ENCODE results near the gene PCP2. TPM values are rescaled to one million over a fixed set of nuclear protein-coding genes. Genes with fewer than 3 reads are reported as not detected.

The PCP2 gene
- total RNA-seq, 1 donor: not detected

DNA sequence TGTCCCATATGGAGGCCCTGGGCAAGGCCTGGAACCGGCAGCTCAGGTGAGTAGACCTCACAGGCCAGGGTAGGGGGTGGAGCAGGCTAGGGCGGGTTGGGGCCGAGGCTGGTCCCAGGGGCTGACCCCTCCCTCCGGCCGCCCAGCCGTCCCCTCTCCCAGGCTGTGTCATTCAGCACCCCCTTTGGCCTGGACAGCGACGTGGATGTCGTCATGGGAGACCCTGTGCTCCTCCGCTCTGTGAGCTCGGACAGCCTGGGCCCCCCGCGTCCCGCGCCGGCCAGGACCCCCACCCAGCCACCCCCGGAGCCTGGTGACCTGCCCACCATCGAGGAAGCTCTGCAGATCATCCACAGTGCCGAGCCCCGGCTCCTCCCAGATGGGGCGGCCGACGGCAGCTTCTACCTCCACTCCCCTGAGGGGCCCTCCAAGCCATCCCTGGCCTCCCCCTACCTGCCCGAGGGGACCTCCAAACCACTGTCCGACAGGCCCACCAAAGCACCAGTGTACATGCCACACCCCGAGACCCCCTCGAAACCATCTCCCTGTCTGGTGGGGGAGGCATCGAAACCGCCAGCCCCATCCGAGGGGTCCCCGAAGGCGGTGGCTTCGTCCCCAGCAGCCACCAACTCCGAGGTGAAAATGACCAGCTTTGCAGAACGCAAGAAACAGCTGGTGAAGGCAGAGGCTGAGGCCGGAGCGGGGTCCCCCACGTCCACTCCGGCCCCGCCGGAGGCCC lies 21.8 kb downstream of the PCP2 start:
- TF ChIP-seq, protein P1, sequence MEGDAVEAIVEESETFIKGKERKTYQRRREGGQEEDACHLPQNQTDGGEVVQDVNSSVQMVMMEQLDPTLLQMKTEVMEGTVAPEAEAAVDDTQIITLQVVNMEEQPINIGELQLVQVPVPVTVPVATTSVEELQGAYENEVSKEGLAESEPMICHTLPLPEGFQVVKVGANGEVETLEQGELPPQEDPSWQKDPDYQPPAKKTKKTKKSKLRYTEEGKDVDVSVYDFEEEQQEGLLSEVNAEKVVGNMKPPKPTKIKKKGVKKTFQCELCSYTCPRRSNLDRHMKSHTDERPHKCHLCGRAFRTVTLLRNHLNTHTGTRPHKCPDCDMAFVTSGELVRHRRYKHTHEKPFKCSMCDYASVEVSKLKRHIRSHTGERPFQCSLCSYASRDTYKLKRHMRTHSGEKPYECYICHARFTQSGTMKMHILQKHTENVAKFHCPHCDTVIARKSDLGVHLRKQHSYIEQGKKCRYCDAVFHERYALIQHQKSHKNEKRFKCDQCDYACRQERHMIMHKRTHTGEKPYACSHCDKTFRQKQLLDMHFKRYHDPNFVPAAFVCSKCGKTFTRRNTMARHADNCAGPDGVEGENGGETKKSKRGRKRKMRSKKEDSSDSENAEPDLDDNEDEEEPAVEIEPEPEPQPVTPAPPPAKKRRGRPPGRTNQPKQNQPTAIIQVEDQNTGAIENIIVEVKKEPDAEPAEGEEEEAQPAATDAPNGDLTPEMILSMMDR (IDR thresholded peaks at IDR 0.05; ENCODE audit: insufficient read depth, low read length): no peak
- no peak overlapping the region for H3K4me3 ChIP-seq (ENCODE audit: low read depth, low read length)
- no peak for DNase-seq (ENCODE audit: low read depth)

DNA sequence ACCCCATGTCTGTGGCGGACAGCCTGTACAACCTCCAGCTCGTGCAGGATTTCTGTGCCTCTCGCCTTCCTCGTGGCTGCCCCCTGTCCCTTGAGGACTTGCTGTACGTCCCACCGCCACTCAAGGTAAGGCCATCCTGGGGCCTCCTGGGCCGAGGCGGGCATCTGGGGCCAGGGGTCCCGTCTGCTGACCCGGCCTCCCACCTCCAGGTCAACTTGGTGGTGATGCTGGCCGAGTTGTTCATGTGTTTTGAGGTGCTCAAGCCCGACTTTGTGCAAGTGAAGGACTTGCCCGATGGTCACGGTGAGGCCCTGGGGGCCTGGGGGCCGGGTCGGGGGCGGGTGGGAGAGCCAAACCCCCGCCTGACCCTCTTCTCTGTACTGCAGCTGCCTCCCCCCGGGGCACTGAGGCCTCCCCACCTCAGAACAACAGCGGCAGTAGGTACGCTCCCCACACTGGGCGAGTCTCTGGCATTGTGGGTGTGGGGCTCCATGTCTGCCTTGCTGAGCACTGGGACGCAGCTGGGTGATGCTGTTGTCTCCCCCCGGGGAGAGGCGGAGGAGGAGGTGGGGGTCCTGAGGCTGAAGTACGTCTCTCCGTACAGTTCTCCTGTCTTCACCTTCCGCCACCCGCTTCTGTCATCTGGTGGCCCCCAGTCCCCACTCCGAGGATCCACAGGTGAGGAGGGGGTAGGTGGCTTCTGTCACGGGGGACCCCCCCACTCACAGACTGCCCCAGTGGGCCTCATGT lies 22.9 kb downstream of the PCP2 start:
- no peak for DNase-seq (ENCODE audit: low read depth)
- no peak overlapping the region for H3K4me3 ChIP-seq (ENCODE audit: low read depth, low read length)
- TF ChIP-seq, protein P1 (IDR thresholded peaks at IDR 0.05; ENCODE audit: insufficient read depth, low read length): no peak

DNA sequence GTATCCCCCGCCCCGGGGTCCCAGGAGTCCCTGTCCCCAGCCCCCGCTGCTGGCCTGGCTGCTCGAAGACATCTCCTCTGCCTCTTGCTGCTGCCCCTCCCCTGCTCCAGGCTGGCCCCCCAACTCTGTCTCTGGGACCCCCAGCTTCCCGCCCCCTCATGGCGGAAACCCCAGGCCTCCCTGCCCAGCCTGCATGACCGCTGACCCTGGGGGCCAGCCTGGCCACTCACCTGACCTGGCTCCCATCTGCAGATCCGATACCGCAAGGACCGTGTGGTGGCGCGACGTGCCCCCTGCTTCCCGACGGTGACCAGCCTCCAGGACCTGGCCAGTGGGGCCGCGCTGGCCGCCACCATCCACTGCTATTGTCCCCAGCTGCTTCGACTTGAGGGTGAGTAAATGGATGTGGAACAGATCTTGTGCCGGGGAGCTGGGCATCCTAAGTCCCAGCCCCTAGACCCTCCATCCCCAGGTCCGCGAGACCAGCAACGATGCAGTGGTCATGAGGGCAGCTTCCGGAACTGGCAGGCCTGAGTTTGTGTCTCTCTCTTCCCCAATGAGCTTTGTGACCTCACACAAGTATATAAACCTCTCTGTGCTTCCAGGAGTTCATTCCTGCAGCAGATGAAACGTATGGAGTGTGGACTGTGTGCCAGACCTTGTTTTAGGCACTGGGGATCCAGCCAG lies 25.5 kb downstream of the PCP2 start:
- TF ChIP-seq, protein P1 (IDR thresholded peaks at IDR 0.05; ENCODE audit: insufficient read depth, low read length): no peak
- no peak overlapping the region for H3K4me3 ChIP-seq (ENCODE audit: low read depth, low read length)
- DNase-seq (ENCODE audit: low read depth): no peak

DNA sequence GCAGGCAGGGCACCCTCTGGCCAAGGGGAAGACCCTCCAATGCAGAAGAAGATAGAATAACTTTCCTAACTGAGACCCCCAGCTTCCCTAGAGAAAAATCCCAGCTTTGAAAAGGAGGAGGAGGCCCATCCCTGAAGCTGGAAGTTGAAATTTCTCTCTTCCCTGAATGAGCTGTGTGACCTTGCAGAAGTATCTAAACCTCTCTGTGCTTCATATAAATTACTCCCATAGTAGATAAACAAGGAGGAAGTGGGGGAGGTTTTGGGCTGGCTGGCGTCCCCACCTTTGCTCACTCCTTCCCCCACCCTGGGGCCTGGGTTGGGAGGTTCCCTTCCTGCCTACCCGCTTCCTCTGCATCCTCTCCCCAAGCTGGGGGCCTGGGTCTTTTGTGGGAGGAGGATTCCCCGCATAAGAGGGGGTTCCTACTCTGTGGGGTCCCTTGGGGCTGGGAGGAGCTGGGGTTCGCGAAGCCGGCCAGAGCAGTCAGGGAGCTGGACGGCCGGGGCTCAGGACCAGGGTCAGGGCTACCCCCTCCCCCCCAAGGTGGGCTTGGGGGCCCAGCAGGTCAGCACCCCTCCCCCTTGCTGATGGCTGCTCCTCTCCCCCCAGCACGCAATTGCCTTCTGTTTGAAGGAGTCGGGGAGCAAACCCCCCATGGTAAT lies 26.2 kb downstream of the PCP2 start:
- H3K4me3 ChIP-seq (ENCODE audit: low read depth, low read length): no peak overlapping the region
- TF ChIP-seq, protein P1 (IDR thresholded peaks at IDR 0.05; ENCODE audit: insufficient read depth, low read length): no peak

DNA sequence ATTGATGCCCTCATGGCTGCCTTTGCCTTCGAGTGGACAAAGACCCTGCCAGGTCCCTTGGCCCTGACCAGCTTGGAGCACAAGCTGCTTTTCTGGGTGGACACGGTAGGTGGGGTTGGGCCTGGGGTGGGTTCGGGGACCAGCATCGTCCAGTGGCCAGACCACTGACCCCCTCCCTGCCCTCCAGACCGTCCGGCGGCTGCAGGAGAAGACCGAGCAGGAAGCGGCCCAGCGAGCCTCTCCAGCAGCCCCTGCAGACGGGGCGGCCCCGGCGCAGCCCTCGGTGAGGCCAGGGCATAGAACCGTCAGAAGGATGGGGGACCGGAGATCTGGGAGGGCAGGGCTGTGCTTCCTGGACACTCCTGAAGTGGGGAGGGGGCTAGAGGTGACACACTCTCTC lies 27.2 kb downstream of the PCP2 start:
- no peak for DNase-seq (ENCODE audit: low read depth)
- no peak overlapping the region for H3K4me3 ChIP-seq (ENCODE audit: low read depth, low read length)
- TF ChIP-seq, protein P1 (IDR thresholded peaks at IDR 0.05; ENCODE audit: insufficient read depth, low read length): no peak

More for the DNA sequence above, 26.2 kb downstream of the PCP2 start:
- DNase-seq (ENCODE audit: low read depth): no peak

DNA sequence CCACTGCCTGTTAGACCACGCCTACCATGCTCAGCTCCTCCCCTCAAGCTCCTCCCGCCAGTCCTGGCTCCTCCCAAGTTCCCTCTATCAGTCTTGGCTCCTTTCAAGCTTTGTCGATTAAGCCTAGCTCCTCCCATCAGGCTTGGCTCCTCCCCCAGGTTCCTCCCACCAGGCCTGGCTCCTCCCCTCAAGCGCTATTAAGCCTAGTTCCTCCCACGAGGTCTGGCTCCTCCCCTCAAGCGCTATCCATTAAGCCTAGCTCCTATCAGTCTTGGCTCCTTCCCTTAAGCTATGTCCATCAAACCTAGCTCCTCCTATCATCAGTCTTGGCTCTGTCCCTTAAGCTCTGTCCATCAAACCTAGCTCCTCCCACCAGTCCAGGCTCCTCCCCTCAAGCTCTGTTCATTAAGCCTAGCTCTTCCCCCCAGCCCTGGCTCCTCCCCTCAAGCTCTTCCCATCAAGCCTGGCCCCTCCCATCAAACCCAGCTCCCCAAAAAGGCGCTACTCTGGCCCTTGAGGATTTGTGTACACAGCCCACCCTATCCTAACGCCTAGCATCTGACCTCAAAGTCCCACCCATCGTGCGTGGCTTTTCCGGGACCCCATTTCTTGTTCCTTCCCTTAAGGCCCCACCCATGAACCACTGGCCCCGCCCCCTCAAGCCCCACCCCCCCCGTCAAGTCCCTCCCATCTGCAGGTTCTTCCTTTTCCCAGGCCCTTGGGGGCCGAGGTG lies 27.9 kb downstream of the PCP2 start:
- DNase-seq (ENCODE audit: low read depth): no peak
- TF ChIP-seq, protein P1 (IDR thresholded peaks at IDR 0.05; ENCODE audit: insufficient read depth, low read length): no peak
- no peak overlapping the region for H3K4me3 ChIP-seq (ENCODE audit: low read depth, low read length)
